Endothelial cell of umbilical vein (primary cell): ENCODE data around the gene ADGRD2.

Experiments used
- CTCF ChIP-seq, 2 donors: IDR thresholded peaks; 1 replicate in 1 of 2; 2 replicates in 1 of 2; pipeline ENCODE4 v1.5.1; 2011; ENCODE audit warnings: low read length in 2 of 2, mild to moderate bottlenecking in 2 of 2, moderate library complexity in 2 of 2, control low read depth in 1 of 2, inconsistent platforms in 1 of 2, low read depth in 1 of 2; ENCODE audit not compliant: insufficient read depth in 1 of 2; ENCODE audit errors: extremely low read depth in 1 of 2
- POLR2A ChIP-seq: IDR thresholded peaks from 2 replicates; pipeline ENCODE4 v1.6.1; 2012; ENCODE audit warnings: low read depth, mild to moderate bottlenecking, control low read depth, low read length

GRCh38 chr9:124487260-124488182 is 37.3 kb downstream of the ADGRD2 start:
- TF ChIP-seq POLR2A = no peak
- TF ChIP-seq CTCF (IDR thresholded peaks at IDR 0.05; ENCODE audit: extremely low read depth in 1 of 2, insufficient read depth in 1 of 2, low read depth in 1 of 2, low read length in 2 of 2) = no peak
